Heart right ventricle (tissue), 16 donors: Measurements from ENCODE around the gene ZNF138. TPM values are rescaled to one million over a fixed set of nuclear protein-coding genes. Genes with fewer than 3 reads are reported as not detected.
A peak's percentile ranks its signal among the peaks of the same experiment; 100 is the strongest.

Source experiments
- ATAC-seq, 8 donors: fragments of 200-7000 bp; cut with Tn5 transposase; one replicate each; pipeline ENCODE4 v1.9.1; 2020; ENCODE audit warnings: mild to moderate bottlenecking in 8 of 8, moderate library complexity in 8 of 8, moderate number of reproducible peaks in 1 of 8
- DNase-seq, 2 donors: peaks; one replicate each; pipeline ENCODE4 v3.0.0-alpha.2; 2020
- H3K27ac ChIP-seq, 10 donors: fragments of 200-600 bp; sonication (generic) in 2 of 10; one replicate each; pipeline versions ENCODE4 v1.5.0 to v1.8.0; 2020 to 2022; ENCODE audit warnings: mild to moderate bottlenecking in 3 of 10
- H3K27me3 ChIP-seq, 7 donors: fragments of 200-600 bp; one replicate each; pipeline ENCODE4 v1.8.0; 2021 to 2022; ENCODE audit warnings: mild to moderate bottlenecking in 2 of 7
- H3K36me3 ChIP-seq, 9 donors: fragments of 200-600 bp; sonication (generic) in 1 of 9; one replicate each; pipeline versions ENCODE4 v1.5.0 to v1.8.0; 2020 to 2022; ENCODE audit warnings: mild to moderate bottlenecking in 2 of 9
- H3K4me1 ChIP-seq, 9 donors: fragments of 200-600 bp; sonication (generic) in 1 of 9; one replicate each; pipeline versions ENCODE4 v1.5.0 to v1.8.0; 2020 to 2022; ENCODE audit warnings: mild to moderate bottlenecking in 4 of 9
- H3K4me3 ChIP-seq, 10 donors: fragments of 200-600 bp; sonication (generic) in 2 of 10; one replicate each; pipeline versions ENCODE4 v1.5.0 to v1.8.0; 2020 to 2022; ENCODE audit warnings: mild to moderate bottlenecking in 7 of 10, moderate library complexity in 2 of 10
- H3K9me3 ChIP-seq, 11 donors: fragments of 200-600 bp in 10 of 11; sonication (generic) in 2 of 11; one replicate each; pipeline versions ENCODE4 v1.5.0 to v1.8.0; 2013 to 2022; ENCODE audit warnings: mild to moderate bottlenecking in 2 of 11, control low read depth in 1 of 11, moderate library complexity in 1 of 11
- WGBS, 2 donors: extraction: QIAGEN DNeasy Blood & Tissue Kit; methylation state at CpG; one replicate each; pipeline ENCODE4 v1.1.7; 2013; ENCODE audit warnings: inconsistent platforms in 1 of 2; 5-methylcytosine and 5-hydroxymethylcytosine counted together
- intact Hi-C, 10 donors: fragments of 100-400 bp; cut with DNase I; formaldehyde crosslinking; loops; one replicate each; pipeline versions ENCODE4 v1.11.1 to v1.14.2; 2022
- polyA plus RNA-seq, 2 donors: library from polyadenylated mRNA; stranded (reverse); fragments of 200-250 nt; gene quantifications; one replicate each; pipeline ENCODE4 v1.2.3, GENCODE V29; 2013
- total RNA-seq, 10 donors: library from RNA; stranded (reverse); fragmentation: NEBNext Ultra II Directional in 3 of 10; extraction: Animal tissue kit (Norgen Biotek cat#: 25700) in 3 of 10; gene quantifications; one replicate each; pipeline versions ENCODE4 v1.2.1 to v1.2.4, GENCODE V29; 2021 to 2023
- TF ChIP-seq, protein P1 (sequence below), 9 donors: fragments of 200-600 bp; sonication (generic) in 2 of 9; IDR thresholded peaks; one replicate each; pipeline versions ENCODE4 v1.5.0 to v1.8.0; 2021 to 2022; ENCODE audit warnings: antibody characterized with exemption in 9 of 9, mild to moderate bottlenecking in 5 of 9, moderate library complexity in 1 of 9
- donor health status: Arrhythmogenic right ventricular cardiomyopathy.
- donor health status: ischemic (EF 13 %, LVEDD 7.1; RV severe dilation, severe dysfunction).
- donor health status: healthy with polysubstance abuse.
- donor health status: DM: no; HTN: yes; CAD: no.
- donor health status: DM: no; HTN: no; CAD: no.
- donor health status: ischemic (EF 25% LVEDD 6.9; RV normal size, moderate dysfunction).
- donor health status: ischemic (EF 25% LVEDD 5.7; RV mildly dilated, moderate dysfunction).
- donor health status: healthy.
- donor health status: DM: yes; HTN: yes; CAD: no.
- donor health status: Ischemic cardiomyopathy.
- donor health status: ischemic (EF 35%, LVEDD 5.7; RV mildly dilated, moderate dysfunction).
- donor health status: nonischemic (EF 11% LVEDD 7.7; RV severe dilation, severe dysfunction).
- donor health status: DM: yes; HTN: yes; CAD: no.
- donor health status: PGD.
- donor health status: ischemic (EF 29% LVEDD 5.4; RV normal size, mild dysfunction).
- donor health status: nonischemic (EF 23%, LVEDD 6.1; RV moderate dilation, normal function).

The ZNF138 gene
- total and polyA plus RNA-seq, 12 donors = 1.4 to 9.1 (median 5.1) TPM

- Histone ChIP-seq H3K4me3 (no peak overlapping the region), H3K27me3 (peaks cover 0 to 19% (median 15%) of the 10 kb centered on the region in 7 donors), H3K27ac (no peak overlapping the region), H3K4me1 (peaks cover 0 to 7% (median 0%) of the 10 kb centered on the region in 9 donors), H3K36me3 (no peaks in the 10 kb centered on the region), H3K9me3 (peaks cover 0 to 26% (median 0%) of the 10 kb centered on the region in 11 donors)
- intact Hi-C loops = no loop called here
- ATAC-seq = no peak
- WGBS, 2 donors = 90 to 91% methylated on average over 23 of the region's 23 CpGs
- DNase-seq = no peak
- TF ChIP-seq, protein P1, sequence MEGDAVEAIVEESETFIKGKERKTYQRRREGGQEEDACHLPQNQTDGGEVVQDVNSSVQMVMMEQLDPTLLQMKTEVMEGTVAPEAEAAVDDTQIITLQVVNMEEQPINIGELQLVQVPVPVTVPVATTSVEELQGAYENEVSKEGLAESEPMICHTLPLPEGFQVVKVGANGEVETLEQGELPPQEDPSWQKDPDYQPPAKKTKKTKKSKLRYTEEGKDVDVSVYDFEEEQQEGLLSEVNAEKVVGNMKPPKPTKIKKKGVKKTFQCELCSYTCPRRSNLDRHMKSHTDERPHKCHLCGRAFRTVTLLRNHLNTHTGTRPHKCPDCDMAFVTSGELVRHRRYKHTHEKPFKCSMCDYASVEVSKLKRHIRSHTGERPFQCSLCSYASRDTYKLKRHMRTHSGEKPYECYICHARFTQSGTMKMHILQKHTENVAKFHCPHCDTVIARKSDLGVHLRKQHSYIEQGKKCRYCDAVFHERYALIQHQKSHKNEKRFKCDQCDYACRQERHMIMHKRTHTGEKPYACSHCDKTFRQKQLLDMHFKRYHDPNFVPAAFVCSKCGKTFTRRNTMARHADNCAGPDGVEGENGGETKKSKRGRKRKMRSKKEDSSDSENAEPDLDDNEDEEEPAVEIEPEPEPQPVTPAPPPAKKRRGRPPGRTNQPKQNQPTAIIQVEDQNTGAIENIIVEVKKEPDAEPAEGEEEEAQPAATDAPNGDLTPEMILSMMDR (IDR thresholded peaks at IDR 0.05) = no peak
Observed at GRCh38 chr7:64875658-64876406, 81.6 kb downstream of the ZNF138 start.

DNA sequence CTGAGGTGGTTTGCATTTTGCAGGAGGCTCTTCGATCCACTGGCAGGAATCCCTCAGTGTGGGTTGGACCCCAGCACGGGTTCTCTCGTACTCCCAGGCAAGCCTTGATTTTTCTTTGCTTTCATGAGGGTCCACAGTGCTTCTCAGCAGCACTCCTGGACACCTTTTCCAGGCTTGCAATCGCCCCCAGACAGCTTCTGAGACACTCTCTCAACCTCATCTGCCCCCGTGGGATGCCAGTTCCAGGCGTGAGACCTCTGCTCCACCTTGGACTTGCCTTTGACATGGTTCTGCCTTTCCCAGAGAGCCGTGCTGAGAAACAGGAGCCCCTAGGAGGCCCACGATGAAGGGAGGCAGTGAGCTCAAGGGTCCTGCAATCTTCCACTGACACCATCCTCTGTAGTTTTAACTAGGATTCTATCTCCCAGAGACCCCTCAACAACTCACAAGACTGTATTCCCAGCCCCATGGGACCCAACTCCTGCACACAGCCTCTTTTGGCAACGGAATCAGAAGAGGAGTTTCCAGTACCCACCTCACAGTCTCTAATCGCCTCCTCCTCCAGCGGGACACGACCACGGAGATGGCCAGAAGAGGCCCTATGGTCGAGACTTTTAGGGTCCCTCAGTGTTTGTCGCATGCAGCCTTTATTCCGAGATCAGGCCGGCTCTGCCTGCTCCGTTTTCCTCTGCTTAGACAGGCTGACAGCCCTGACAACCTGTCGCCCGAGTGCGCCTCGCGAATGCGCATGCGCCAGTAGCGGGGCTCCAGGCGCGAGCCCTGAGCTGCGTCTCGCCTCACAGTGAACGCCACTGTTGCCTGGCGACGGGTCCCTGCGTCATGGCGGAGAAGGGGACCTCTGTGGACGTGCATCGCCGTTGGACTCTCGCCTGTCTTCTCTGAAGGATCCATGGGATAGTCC, 82.8 kb downstream of the ZNF138 start:
- peaks cover 0 to 36% (median 0%) of the 10 kb centered on the region in 11 donors for H3K9me3 ChIP-seq
- TF ChIP-seq, protein P1 (IDR thresholded peaks at IDR 0.05) = no peak
- peak overlapping the region in 9 of 10 donors; percentile 15 to 53 (median 37) for H3K4me3 ChIP-seq
- intact Hi-C loops = no loop called here
- H3K27ac ChIP-seq = no peak overlapping the region
- ATAC-seq (peak; percentile 35 to 87 (median 74)), DNase-seq (peak; percentile 51 to 71)
- no peaks in the 10 kb centered on the region for H3K36me3 ChIP-seq
- WGBS, 2 donors = 17 to 18% methylated on average over 39 of the region's 39 CpGs
- peaks cover 0 to 19% (median 15%) of the 10 kb centered on the region in 7 donors for H3K27me3 ChIP-seq
- H3K4me1 ChIP-seq = peaks cover 0 to 13% (median 4%) of the 10 kb centered on the region in 9 donors

GRCh38 chr7:64877714-64878610, 83.7 kb downstream of the ZNF138 start:
- Histone ChIP-seq H3K27ac (no peak overlapping the region), H3K27me3 (peaks cover 0 to 20% (median 15%) of the 10 kb centered on the region in 7 donors), H3K4me1 (peaks cover 0 to 16% (median 9%) of the 10 kb centered on the region in 9 donors), H3K36me3 (no peaks in the 10 kb centered on the region), H3K9me3 (peaks cover 0 to 38% (median 0%) of the 10 kb centered on the region in 11 donors), H3K4me3 (peak overlapping the region in 9 of 10 donors; percentile 15 to 53 (median 37))
- TF ChIP-seq, protein P1 (IDR thresholded peaks at IDR 0.05) = no peak
- DNase-seq (no peak), ATAC-seq (no peak)
- WGBS, 2 donors = 74 to 76% methylated on average over 34 of the region's 34 CpGs
- intact Hi-C loops = no loop called here
